H9 (cell line): ENCODE results near the gene PGBD4. TPM values are rescaled to one million over a fixed set of nuclear protein-coding genes. Genes with fewer than 3 reads are reported as not detected.

ENCODE experiments used
- DNase-seq: peaks from one replicate; pipeline ENCODE4 v3.0.0-alpha.2; 2017
- H2AFZ ChIP-seq: one replicate; pipeline ENCODE4 v1.6.1; 2013; ENCODE audit warnings: mild to moderate bottlenecking, low read length, control low read depth, moderate library complexity
- H2AK5ac ChIP-seq: 2 replicates; pipeline ENCODE4 v1.6.1; 2013; ENCODE audit warnings: low read length, control low read depth, mixed read lengths; ENCODE audit not compliant: insufficient read length
- H2BK120ac ChIP-seq: one replicate; pipeline ENCODE4 v1.6.1; 2013; ENCODE audit warnings: low read depth, mild to moderate bottlenecking, low read length, control low read depth, inconsistent platforms; ENCODE audit not compliant: poor library complexity, severe bottlenecking
- H2BK12ac ChIP-seq: 2 replicates; pipeline ENCODE4 v1.6.1; 2013; ENCODE audit warnings: low read length, control low read depth, mixed read lengths, low read depth; ENCODE audit not compliant: insufficient read length
- H2BK15ac ChIP-seq: 2 replicates; pipeline ENCODE4 v1.6.1; 2013; ENCODE audit warnings: low read depth, low read length, control low read depth
- H2BK20ac ChIP-seq: one replicate; pipeline ENCODE4 v1.6.1; 2013; ENCODE audit warnings: low read depth, mild to moderate bottlenecking, low read length, control low read depth, inconsistent platforms; ENCODE audit not compliant: poor library complexity, severe bottlenecking
- H2BK5ac ChIP-seq: 2 replicates; pipeline ENCODE4 v1.6.1; 2013; ENCODE audit warnings: low read length, control low read depth, mixed read lengths; ENCODE audit not compliant: insufficient read length
- H3K14ac ChIP-seq: 2 replicates; pipeline ENCODE4 v1.6.1; 2013; ENCODE audit warnings: low read length, control low read depth; ENCODE audit not compliant: insufficient read depth
- H3K18ac ChIP-seq: 2 replicates; pipeline ENCODE4 v1.6.1; 2013; ENCODE audit warnings: low read depth, mild to moderate bottlenecking, mixed read lengths, low read length, control low read depth; ENCODE audit not compliant: insufficient read length
- H3K23ac ChIP-seq: 2 replicates; pipeline ENCODE4 v1.6.1; 2013; ENCODE audit warnings: low read length, control low read depth, mixed read lengths, low read depth; ENCODE audit not compliant: insufficient read length
- H3K23me2 ChIP-seq: 2 replicates; pipeline ENCODE4 v1.6.1; 2013; ENCODE audit warnings: low read depth, mild to moderate bottlenecking, mixed read lengths, low read length, control low read depth; ENCODE audit not compliant: insufficient read length, poor library complexity, severe bottlenecking
- H3K27ac ChIP-seq: 2 replicates; pipeline ENCODE4 v1.5.1; 2013; ENCODE audit warnings: low read length, control low read depth, mixed read lengths, low read depth; ENCODE audit not compliant: insufficient read length
- H3K27me3 ChIP-seq: 2 replicates; pipeline ENCODE4 v1.6.1; 2013; ENCODE audit warnings: low read length, control low read depth, inconsistent platforms; ENCODE audit not compliant: insufficient read depth
- H3K4ac ChIP-seq: 2 replicates; pipeline ENCODE4 v1.6.1; 2013; ENCODE audit warnings: low read depth, mild to moderate bottlenecking, control low read depth, inconsistent platforms, low read length, moderate library complexity
- H3K4me1 ChIP-seq: 2 replicates; pipeline ENCODE4 v1.6.1; 2013; ENCODE audit warnings: low read length, control low read depth, inconsistent platforms; ENCODE audit not compliant: insufficient read depth
- H3K4me2 ChIP-seq: 2 replicates; pipeline ENCODE4 v1.6.1; 2013; ENCODE audit warnings: low read length, control low read depth, mixed read lengths; ENCODE audit not compliant: insufficient read length, insufficient read depth
- H3K56ac ChIP-seq: 2 replicates; pipeline ENCODE4 v1.6.1; 2013; ENCODE audit warnings: low read depth, mild to moderate bottlenecking, mixed read lengths, low read length, control low read depth; ENCODE audit not compliant: insufficient read length
- H3K79me1 ChIP-seq: 2 replicates; pipeline ENCODE4 v1.6.1; 2013; ENCODE audit warnings: low read depth, mild to moderate bottlenecking, moderate library complexity, low read length, control low read depth, inconsistent platforms; ENCODE audit not compliant: insufficient read depth, poor library complexity, severe bottlenecking
- H3K79me2 ChIP-seq: 2 replicates; pipeline ENCODE4 v1.6.1; 2013; ENCODE audit warnings: low read length, control low read depth, inconsistent platforms; ENCODE audit not compliant: insufficient read depth
- H3K9ac ChIP-seq: 2 replicates; pipeline ENCODE4 v1.6.1; 2013; ENCODE audit warnings: low read length, control low read depth, mixed read lengths; ENCODE audit not compliant: insufficient read length; ENCODE audit errors: extremely low read depth
- H3K9me3 ChIP-seq: one replicate; pipeline ENCODE4 v1.6.1; 2013; ENCODE audit warnings: low read depth, low read length, inconsistent platforms; ENCODE audit not compliant: control insufficient read depth
- H3T11ph ChIP-seq: one replicate; pipeline ENCODE4 v1.6.1; 2013; ENCODE audit warnings: mild to moderate bottlenecking, low read length, control low read depth, inconsistent platforms
- H4K20me1 ChIP-seq: one replicate; pipeline ENCODE4 v1.6.1; 2013; ENCODE audit not compliant: control insufficient read depth, insufficient read length, insufficient read depth
- H4K5ac ChIP-seq: 2 replicates; pipeline ENCODE4 v1.6.1; 2013; ENCODE audit warnings: low read depth, mild to moderate bottlenecking, mixed read lengths, low read length, control low read depth; ENCODE audit not compliant: insufficient read length
- H4K8ac ChIP-seq: replicated peaks from 2 replicates; pipeline ENCODE4 v1.6.1; 2013; ENCODE audit warnings: low read length, control low read depth, mixed read lengths, low read depth; ENCODE audit not compliant: insufficient read length
- H4K91ac ChIP-seq: 2 replicates; pipeline ENCODE4 v1.6.1; 2013; ENCODE audit warnings: low read depth, mild to moderate bottlenecking, moderate library complexity, mixed read lengths, low read length, control low read depth; ENCODE audit not compliant: insufficient read length
- H3K27ac Mint-ChIP-seq, 3 experiments: 2 replicates in 2 of 3; 3 replicates in 1 of 3; pipeline ENCODE4 v1.8.0; 2020 to 2021; ENCODE audit warnings: mixed read lengths in 3 of 3, mild to moderate bottlenecking in 1 of 3, moderate library complexity in 1 of 3
- H3K27me3 Mint-ChIP-seq: 2 replicates; pipeline ENCODE4 v1.8.0; 2021; ENCODE audit warnings: low read depth, mild to moderate bottlenecking, moderate library complexity, mixed read lengths
- H3K36me3 Mint-ChIP-seq, 3 experiments: 2 replicates in 2 of 3; 3 replicates in 1 of 3; pipeline ENCODE4 v1.8.0; 2020 to 2021; ENCODE audit warnings: low read depth in 3 of 3, mixed read lengths in 3 of 3; ENCODE audit not compliant: insufficient read depth in 1 of 3
- H3K4me1 Mint-ChIP-seq, 2 experiments: 2 replicates each; pipeline ENCODE4 v1.8.0; 2020; ENCODE audit warnings: mixed read lengths in 2 of 2
- H3K4me3 Mint-ChIP-seq, 2 experiments: 2 replicates in 1 of 2; 3 replicates in 1 of 2; pipeline ENCODE4 v1.8.0; 2020 to 2021; ENCODE audit warnings: mild to moderate bottlenecking in 2 of 2, mixed read lengths in 2 of 2, moderate library complexity in 1 of 2
- H3K9me3 Mint-ChIP-seq, 2 experiments: 2 replicates in 1 of 2; 3 replicates in 1 of 2; pipeline ENCODE4 v1.8.0; 2020; ENCODE audit warnings: mild to moderate bottlenecking in 2 of 2, mixed read lengths in 2 of 2, moderate library complexity in 1 of 2
- CTCF ChIP-seq: fragments of 200-600 bp; sonication (generic); conservative IDR thresholded peaks from 3 replicates; pipeline ENCODE4 v1.8.0; 2021; ENCODE audit warnings: antibody characterized with exemption, mild to moderate bottlenecking
- WGBS: extraction: QIAGEN DNeasy Blood & Tissue Kit; methylation state at CpG from one replicate; pipeline ENCODE4 v1.1.7; 2013; ENCODE audit warnings: missing lambda C conversion rate, low lambda C conversion rate, mixed read lengths; ENCODE audit not compliant: insufficient read length; ENCODE audit errors: extremely low coverage; 5-methylcytosine and 5-hydroxymethylcytosine counted together
- total RNA-seq: library from RNA; stranded (reverse); gene quantifications from 2 replicates; pipeline ENCODE4 v1.2.1, GENCODE V29; 2021

PGBD4 gene
- total RNA-seq, 1 experiment from 2014 or later: 1.2 TPM

GRCh38 chr15:34065261-34065660, 36.6 kb upstream of the PGBD4 start:
- Mint-ChIP-seq H3K9me3 (no peaks in the 10 kb centered on the region), H3K36me3 (no peaks in the 10 kb centered on the region), H3K27ac (no peak overlapping the region), H3K4me3 (no peak overlapping the region), H3K4me1 (no peaks in the 10 kb centered on the region), H3K27me3 (no peaks in the 10 kb centered on the region)
- no peak for TF ChIP-seq CTCF
- no peak overlapping the region for H2BK12ac ChIP-seq
- H3K9me3 ChIP-seq: no peaks in the 10 kb centered on the region
- H4K8ac ChIP-seq: no peak overlapping the region
- H3K4me1 ChIP-seq: no peaks in the 10 kb centered on the region
- H3K4me2 ChIP-seq: no peak overlapping the region
- no peak overlapping the region for H3K27ac ChIP-seq
- no peak overlapping the region for H2BK20ac ChIP-seq
- no peaks in the 10 kb centered on the region for H3K79me2 ChIP-seq
- no peaks in the 10 kb centered on the region for H3K79me1 ChIP-seq
- no peak overlapping the region for H3K9ac ChIP-seq
- DNase-seq: no peak
- WGBS: no CpG with 5 or more reads among the region's 3 CpGs
- no peak overlapping the region for H2AK5ac ChIP-seq
- H3K56ac ChIP-seq: no peak overlapping the region
- H2AFZ ChIP-seq: no peak overlapping the region
- H4K5ac ChIP-seq: no peak overlapping the region
- no peak overlapping the region for H3K23ac ChIP-seq
- H4K20me1 ChIP-seq: no peaks in the 10 kb centered on the region
- no peaks in the 10 kb centered on the region for H3K23me2 ChIP-seq
- no peak overlapping the region for H3K18ac ChIP-seq
- H3K27me3 ChIP-seq: no peaks in the 10 kb centered on the region
- H4K91ac ChIP-seq: no peak overlapping the region
- no peak overlapping the region for H2BK5ac ChIP-seq
- no peak overlapping the region for H3T11ph ChIP-seq
- no peak overlapping the region for H3K4ac ChIP-seq
- H2BK120ac ChIP-seq: no peak overlapping the region
- H2BK15ac ChIP-seq: no peak overlapping the region
- H3K14ac ChIP-seq: no peak overlapping the region
